ENCODE results near the gene GATB. TPM values are rescaled to one million over a fixed set of nuclear protein-coding genes. Genes with fewer than 3 reads are reported as not detected.

The GATB gene
- total and polyA plus RNA-seq, 2 of the 4 experiments (the other 2 are of a cell fraction) = 18.7 to 20.3 TPM

GRCh38 chr4:151797853-151798252 lies 37.0 kb upstream of the GATB start:
- Histone ChIP-seq H3K9ac (ENCODE audit: low read depth, low read length) (no peak overlapping the region), H3K9me3 (ENCODE audit: control insufficient read depth, insufficient read depth, low read length) (no peaks in the 10 kb centered on the region), H4K8ac (ENCODE audit: low read depth in 2 of 2, low read length in 2 of 2) (no peak overlapping the region), H3K4me3 (ENCODE audit: insufficient read depth, low read depth, low read length) (no peak overlapping the region), H3K18ac (ENCODE audit: low read depth, low read length) (no peak overlapping the region), H4K20me1 (ENCODE audit: insufficient read depth, low read length) (no peaks in the 10 kb centered on the region), H4K91ac (ENCODE audit: insufficient read depth, low read depth, low read length) (no peak overlapping the region), H2AK5ac (ENCODE audit: low read depth, low read length) (no peak overlapping the region), H4K5ac (ENCODE audit: low read depth, low read length) (no peak overlapping the region), H3K27ac (ENCODE audit: insufficient read depth, low read length) (no peak overlapping the region), H3K79me1 (ENCODE audit: low read depth in 1 of 2, low read length in 2 of 2) (no peaks in the 10 kb centered on the region), H2BK15ac (ENCODE audit: low read depth, low read length) (no peak overlapping the region), H3K23ac (ENCODE audit: low read depth, low read length) (no peak overlapping the region), H3K36me3 (ENCODE audit: control insufficient read depth, insufficient read depth, low read length) (no peaks in the 10 kb centered on the region), H2BK20ac (ENCODE audit: low read depth, low read length) (no peak overlapping the region), H3K56ac (ENCODE audit: extremely low read depth, insufficient read depth, low read length) (no peak overlapping the region), H3K14ac (replicated peaks; ENCODE audit: low read depth, low read length) (no peak overlapping the region), H3K4me2 (ENCODE audit: low read depth, low read length) (no peak overlapping the region), H2BK5ac (ENCODE audit: low read depth, low read length, poor library complexity, severe bottlenecking) (no peak overlapping the region), H2AK9ac (replicated peaks; ENCODE audit: low read depth, low read length, poor library complexity) (no peak overlapping the region), H3K27me3 (ENCODE audit: control insufficient read depth, insufficient read depth, low read length) (peaks cover 15% of the 10 kb centered on the region), H2AFZ (replicated peaks; ENCODE audit: low read length, poor library complexity) (no peak overlapping the region), H3K9me1 (ENCODE audit: insufficient read depth, low read length) (no peaks in the 10 kb centered on the region), H3K4ac (ENCODE audit: low read depth, low read length) (no peak overlapping the region), H3K4me1 (ENCODE audit: control insufficient read depth, insufficient read depth, low read length) (no peaks in the 10 kb centered on the region), H2BK120ac (ENCODE audit: low read depth, low read length) (no peak overlapping the region)
- no peak for ATAC-seq (ENCODE audit: low read depth)
- BruUV-seq (replicated peaks) = no TSS peak
- CTCF ChIA-PET = interaction anchor here (0.6 kb wide), 1 partner anchor 193 kb away, joined by 4 read pairs; no protein-coding TSS in a partner anchor
- no peak for TF ChIP-seq MAFK (IDR thresholded peaks at IDR 0.05; ENCODE audit: low read depth, low read length)
- TF ChIP-seq POLR2A (IDR thresholded peaks at IDR 0.05; ENCODE audit: low read depth, low read length) = no peak
- TF ChIP-seq MAZ (IDR thresholded peaks at IDR 0.05; ENCODE audit: borderline replicate concordance, low read depth, low read length) = no peak
- no peak for TF ChIP-seq MXI1 (IDR thresholded peaks at IDR 0.05; ENCODE audit: borderline replicate concordance, low read depth, low read length)
- TF ChIP-seq FOS (IDR thresholded peaks at IDR 0.05; ENCODE audit: low read depth, low read length) = no peak
- TF ChIP-seq NFE2L2 (IDR thresholded peaks at IDR 0.05; ENCODE audit: low read depth, low read length) = no peak
- TF ChIP-seq RCOR1 (IDR thresholded peaks at IDR 0.05; ENCODE audit: insufficient replicate concordance, low read length) = no peak
- no peak for TF ChIP-seq RAD21 (IDR thresholded peaks at IDR 0.05; ENCODE audit: low read length)
- no peak for TF ChIP-seq USF2 (IDR thresholded peaks at IDR 0.05; ENCODE audit: low read depth, low read length)
- POLR2A ChIA-PET (ENCODE audit: unreplicated experiment) = interaction anchor here (0.6 kb wide), 1 partner anchor 9 kb away, joined by 4 read pairs; no protein-coding TSS in a partner anchor
- intact Hi-C loops (cut with micrococcal nuclease) = no loop called here
- no peak for DNase-seq
- in situ Hi-C loops (cut with MboI; ENCODE audit: low sequenced_read_pairs) = no loop called here
- dilution Hi-C loops (cut with HindIII; ENCODE audit: low sequenced_read_pairs, unreplicated experiment) = no loop called here

Data from IMR-90 (cell line).